ENCODE measurements around the gene MRFAP1L1.

Gene MRFAP1L1

GRCh38 chr4:6716018-6716911 lies 6.6 kb upstream of the MRFAP1L1 start, which contains the start of gene BLOC1S4:
Gene BLOC1S4, plus strand, starts transcription at chr4:6716174. Its CDS starts 36 bp downstream, at chr4:6716210.
- peak; percentile 87 for DNase-seq (ENCODE audit: low spot score)

GRCh38 chr4:6715704-6716017 lies 6.0 kb upstream of the MRFAP1L1 start:
- DNase-seq (ENCODE audit: low spot score), result no peak

GRCh38 chr4:6714954-6715353 lies 5.3 kb upstream of the MRFAP1L1 start:
- no peak for DNase-seq (ENCODE audit: low spot score)

GRCh38 chr4:6710996-6711395 lies 1.3 kb upstream of the MRFAP1L1 start:
- DNase-seq (ENCODE audit: low spot score), result no peak

- no peak for DNase-seq (ENCODE audit: low spot score)
Observed at GRCh38 chr4:6710282-6710681, 617 bp upstream of the MRFAP1L1 start.

GRCh38 chr4:6706173-6706572 lies 3.5 kb downstream of the MRFAP1L1 start:
- no peak for DNase-seq (ENCODE audit: low spot score)

GRCh38 chr4:6705646-6706045 lies 4.0 kb downstream of the MRFAP1L1 start:
- no peak for DNase-seq (ENCODE audit: low spot score)

GRCh38 chr4:6703786-6704185 lies 5.9 kb downstream of the MRFAP1L1 start:
- DNase-seq (ENCODE audit: low spot score), result no peak

GRCh38 chr4:6702761-6703160 lies 6.9 kb downstream of the MRFAP1L1 start:
- no peak for DNase-seq (ENCODE audit: low spot score)

- no peak for DNase-seq (ENCODE audit: low spot score)
Observed at GRCh38 chr4:6701371-6701770, 8.3 kb downstream of the MRFAP1L1 start.

GRCh38 chr4:6699903-6700302 lies 9.8 kb downstream of the MRFAP1L1 start:
- DNase-seq (ENCODE audit: low spot score), result no peak

GRCh38 chr4:6699388-6699787 lies 10.3 kb downstream of the MRFAP1L1 start:
- DNase-seq (ENCODE audit: low spot score), result no peak

GRCh38 chr4:6697131-6697530 lies 12.5 kb downstream of the MRFAP1L1 start:
- DNase-seq (ENCODE audit: low spot score), result no peak

- DNase-seq (ENCODE audit: low spot score), result no peak
Observed at GRCh38 chr4:6696611-6697010, 13.1 kb downstream of the MRFAP1L1 start.

- DNase-seq (ENCODE audit: low spot score), result no peak
Observed at GRCh38 chr4:6695660-6696610, 13.7 kb downstream of the MRFAP1L1 start.

- DNase-seq (ENCODE audit: low spot score), result no peak
Observed at GRCh38 chr4:6694177-6694901, 15.3 kb downstream of the MRFAP1L1 start.

GRCh38 chr4:6693231-6694176 lies 16.2 kb downstream of the MRFAP1L1 start, which contains the start of gene S100P:
Gene S100P, plus strand, starts transcription at chr4:6693878. Its CDS starts 55 bp downstream, at chr4:6693933.
- DNase-seq (ENCODE audit: low spot score), result no peak

- no peak for DNase-seq (ENCODE audit: low spot score)
Observed at GRCh38 chr4:6692806-6693205, 16.9 kb downstream of the MRFAP1L1 start.

GRCh38 chr4:6692379-6692778 lies 17.3 kb downstream of the MRFAP1L1 start:
- DNase-seq (ENCODE audit: low spot score), result no peak

GRCh38 chr4:6689506-6689960 lies 20.1 kb downstream of the MRFAP1L1 start:
- no peak for DNase-seq (ENCODE audit: low spot score)

Data from cerebellar cortex (tissue), 1 donor.